Measurements from ENCODE around the gene MRPL53.

MRPL53 gene

DNA sequence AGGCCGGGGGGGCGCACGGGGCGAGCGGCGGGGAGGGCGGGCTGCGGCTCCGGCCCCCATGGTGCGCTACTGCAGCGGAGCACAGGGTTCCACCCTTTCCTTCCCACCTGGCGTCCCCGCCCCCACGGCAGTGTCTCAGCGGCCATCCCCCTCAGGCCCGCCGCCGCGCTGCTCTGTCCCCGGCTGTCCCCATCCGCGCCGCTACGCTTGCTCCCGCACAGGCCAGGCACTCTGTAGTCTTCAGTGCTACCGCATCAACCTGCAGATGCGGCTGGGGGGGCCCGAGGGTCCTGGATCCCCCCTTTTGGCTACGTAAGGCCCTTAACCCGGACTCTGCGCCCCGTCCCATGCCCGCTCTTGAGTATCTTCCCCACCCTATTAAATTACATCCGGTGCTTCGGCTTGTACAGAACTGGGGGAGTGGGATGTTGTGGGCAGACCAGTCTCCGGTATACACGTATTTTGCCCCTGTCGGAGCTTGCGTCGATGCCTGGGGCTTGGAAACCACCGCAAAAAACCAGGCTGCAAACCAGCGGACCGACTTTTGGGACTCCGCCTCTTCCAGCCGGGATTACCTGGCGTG is 14.8 kb downstream of the MRPL53 start (continued):
- TF ChIP-seq, protein P1, sequence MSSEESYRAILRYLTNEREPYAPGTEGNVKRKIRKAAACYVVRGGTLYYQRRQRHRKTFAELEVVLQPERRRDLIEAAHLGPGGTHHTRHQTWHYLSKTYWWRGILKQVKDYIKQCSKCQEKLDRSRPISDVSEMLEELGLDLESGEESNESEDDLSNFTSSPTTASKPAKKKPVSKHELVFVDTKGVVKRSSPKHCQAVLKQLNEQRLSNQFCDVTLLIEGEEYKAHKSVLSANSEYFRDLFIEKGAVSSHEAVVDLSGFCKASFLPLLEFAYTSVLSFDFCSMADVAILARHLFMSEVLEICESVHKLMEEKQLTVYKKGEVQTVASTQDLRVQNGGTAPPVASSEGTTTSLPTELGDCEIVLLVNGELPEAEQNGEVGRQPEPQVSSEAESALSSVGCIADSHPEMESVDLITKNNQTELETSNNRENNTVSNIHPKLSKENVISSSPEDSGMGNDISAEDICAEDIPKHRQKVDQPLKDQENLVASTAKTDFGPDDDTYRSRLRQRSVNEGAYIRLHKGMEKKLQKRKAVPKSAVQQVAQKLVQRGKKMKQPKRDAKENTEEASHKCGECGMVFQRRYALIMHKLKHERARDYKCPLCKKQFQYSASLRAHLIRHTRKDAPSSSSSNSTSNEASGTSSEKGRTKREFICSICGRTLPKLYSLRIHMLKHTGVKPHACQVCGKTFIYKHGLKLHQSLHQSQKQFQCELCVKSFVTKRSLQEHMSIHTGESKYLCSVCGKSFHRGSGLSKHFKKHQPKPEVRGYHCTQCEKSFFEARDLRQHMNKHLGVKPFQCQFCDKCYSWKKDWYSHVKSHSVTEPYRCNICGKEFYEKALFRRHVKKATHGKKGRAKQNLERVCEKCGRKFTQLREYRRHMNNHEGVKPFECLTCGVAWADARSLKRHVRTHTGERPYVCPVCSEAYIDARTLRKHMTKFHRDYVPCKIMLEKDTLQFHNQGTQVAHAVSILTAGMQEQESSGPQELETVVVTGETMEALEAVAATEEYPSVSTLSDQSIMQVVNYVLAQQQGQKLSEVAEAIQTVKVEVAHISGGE (tag by site-specific recombination; conservative IDR thresholded peaks at IDR 0.05; ENCODE audit: low read depth) = peak; percentile 88
- TF ChIP-seq ZNF239 (tag by site-specific recombination; IDR thresholded peaks at IDR 0.05) = no peak
- TF ChIP-seq, protein P2, sequence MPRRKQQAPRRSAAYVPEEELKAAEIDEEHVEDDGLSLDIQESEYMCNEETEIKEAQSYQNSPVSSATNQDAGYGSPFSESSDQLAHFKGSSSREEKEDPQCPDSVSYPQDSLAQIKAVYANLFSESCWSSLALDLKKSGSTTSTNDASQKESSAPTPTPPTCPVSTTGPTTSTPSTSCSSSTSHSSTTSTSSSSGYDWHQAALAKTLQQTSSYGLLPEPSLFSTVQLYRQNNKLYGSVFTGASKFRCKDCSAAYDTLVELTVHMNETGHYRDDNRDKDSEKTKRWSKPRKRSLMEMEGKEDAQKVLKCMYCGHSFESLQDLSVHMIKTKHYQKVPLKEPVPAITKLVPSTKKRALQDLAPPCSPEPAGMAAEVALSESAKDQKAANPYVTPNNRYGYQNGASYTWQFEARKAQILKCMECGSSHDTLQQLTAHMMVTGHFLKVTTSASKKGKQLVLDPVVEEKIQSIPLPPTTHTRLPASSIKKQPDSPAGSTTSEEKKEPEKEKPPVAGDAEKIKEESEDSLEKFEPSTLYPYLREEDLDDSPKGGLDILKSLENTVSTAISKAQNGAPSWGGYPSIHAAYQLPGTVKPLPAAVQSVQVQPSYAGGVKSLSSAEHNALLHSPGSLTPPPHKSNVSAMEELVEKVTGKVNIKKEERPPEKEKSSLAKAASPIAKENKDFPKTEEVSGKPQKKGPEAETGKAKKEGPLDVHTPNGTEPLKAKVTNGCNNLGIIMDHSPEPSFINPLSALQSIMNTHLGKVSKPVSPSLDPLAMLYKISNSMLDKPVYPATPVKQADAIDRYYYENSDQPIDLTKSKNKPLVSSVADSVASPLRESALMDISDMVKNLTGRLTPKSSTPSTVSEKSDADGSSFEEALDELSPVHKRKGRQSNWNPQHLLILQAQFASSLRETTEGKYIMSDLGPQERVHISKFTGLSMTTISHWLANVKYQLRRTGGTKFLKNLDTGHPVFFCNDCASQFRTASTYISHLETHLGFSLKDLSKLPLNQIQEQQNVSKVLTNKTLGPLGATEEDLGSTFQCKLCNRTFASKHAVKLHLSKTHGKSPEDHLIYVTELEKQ (tag by site-specific recombination; IDR thresholded peaks at IDR 0.05; ENCODE audit: borderline replicate concordance) = 0 out of 2 replicates have a peak, but pooled peaks have one; percentile 33
- TF ChIP-seq, protein P3, sequence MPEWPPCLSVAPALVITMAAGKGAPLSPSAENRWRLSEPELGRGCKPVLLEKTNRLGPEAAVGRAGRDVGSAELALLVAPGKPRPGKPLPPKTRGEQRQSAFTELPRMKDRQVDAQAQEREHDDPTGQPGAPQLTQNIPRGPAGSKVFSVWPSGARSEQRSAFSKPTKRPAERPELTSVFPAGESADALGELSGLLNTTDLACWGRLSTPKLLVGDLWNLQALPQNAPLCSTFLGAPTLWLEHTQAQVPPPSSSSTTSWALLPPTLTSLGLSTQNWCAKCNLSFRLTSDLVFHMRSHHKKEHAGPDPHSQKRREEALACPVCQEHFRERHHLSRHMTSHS (tag by site-specific recombination; IDR thresholded peaks at IDR 0.05) = no peak
- TF ChIP-seq ZNF560 (tag by site-specific recombination; IDR thresholded peaks at IDR 0.05; ENCODE audit: borderline replicate concordance) = no peak
- TF ChIP-seq ZBTB20 (tag by site-specific recombination; IDR thresholded peaks at IDR 0.05) = peak; percentile 83
- TF ChIP-seq ZNF501 (tag by site-specific recombination; IDR thresholded peaks at IDR 0.05) = peak; percentile 94
- no peak for TF ChIP-seq ZNF311 (tag by site-specific recombination; IDR thresholded peaks at IDR 0.05; ENCODE audit: borderline replicate concordance)
- no peak for TF ChIP-seq ZNF658 (tag by site-specific recombination; IDR thresholded peaks at IDR 0.05)
- TF ChIP-seq ZNF324 (tag by site-specific recombination; IDR thresholded peaks at IDR 0.05) = no peak
- no peak for TF ChIP-seq MEIS1 (CRISPR knock-in tag; IDR thresholded peaks at IDR 0.05; ENCODE audit: borderline replicate concordance)
- 0 out of 2 replicates have a peak, but pooled peaks have one; percentile 9 for TF ChIP-seq ZNF394 (tag by site-specific recombination; IDR thresholded peaks at IDR 0.05; ENCODE audit: borderline replicate concordance)
- TF ChIP-seq ZBTB48 (tag by site-specific recombination; IDR thresholded peaks at IDR 0.05) = peak; percentile 28; the same call in 1 of the 2 replicates
- 0 out of 2 replicates have a peak, but pooled peaks have one; percentile 65 for TF ChIP-seq ZBTB7A (tag by site-specific recombination; IDR thresholded peaks at IDR 0.05; ENCODE audit: low read depth)
- no peak; the same call in 1 of the 2 replicates for TF ChIP-seq ZNF121 (tag by site-specific recombination; IDR thresholded peaks at IDR 0.05)
- TF ChIP-seq GLIS2 (tag by site-specific recombination; IDR thresholded peaks at IDR 0.05) = peak; percentile 89
- no peak for TF ChIP-seq ZNF792 (tag by site-specific recombination; IDR thresholded peaks at IDR 0.05)
- no peak for TF ChIP-seq ZNF16 (tag by site-specific recombination; IDR thresholded peaks at IDR 0.05; ENCODE audit: low read depth)
- TF ChIP-seq ZNF530 (tag by site-specific recombination; IDR thresholded peaks at IDR 0.05; ENCODE audit: low read depth) = no peak
- TF ChIP-seq, protein P4, sequence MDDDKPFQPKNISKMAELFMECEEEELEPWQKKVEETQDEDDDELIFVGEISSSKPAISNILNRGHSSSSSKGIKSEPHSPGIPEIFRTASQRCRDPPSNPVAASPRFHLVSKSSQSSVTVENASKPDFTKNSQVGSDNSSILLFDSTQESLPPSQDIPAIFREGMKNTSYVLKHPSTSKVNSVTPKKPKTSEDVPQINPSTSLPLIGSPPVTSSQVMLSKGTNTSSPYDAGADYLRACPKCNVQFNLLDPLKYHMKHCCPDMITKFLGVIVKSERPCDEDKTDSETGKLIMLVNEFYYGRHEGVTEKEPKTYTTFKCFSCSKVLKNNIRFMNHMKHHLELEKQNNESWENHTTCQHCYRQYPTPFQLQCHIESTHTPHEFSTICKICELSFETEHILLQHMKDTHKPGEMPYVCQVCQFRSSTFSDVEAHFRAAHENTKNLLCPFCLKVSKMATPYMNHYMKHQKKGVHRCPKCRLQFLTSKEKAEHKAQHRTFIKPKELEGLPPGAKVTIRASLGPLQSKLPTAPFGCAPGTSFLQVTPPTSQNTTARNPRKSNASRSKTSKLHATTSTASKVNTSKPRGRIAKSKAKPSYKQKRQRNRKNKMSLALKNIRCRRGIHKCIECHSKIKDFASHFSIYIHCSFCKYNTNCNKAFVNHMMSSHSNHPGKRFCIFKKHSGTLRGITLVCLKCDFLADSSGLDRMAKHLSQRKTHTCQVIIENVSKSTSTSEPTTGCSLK (tag by site-specific recombination; IDR thresholded peaks at IDR 0.05) = no peak
- TF ChIP-seq ZNF433 (tag by site-specific recombination; IDR thresholded peaks at IDR 0.05; ENCODE audit: low read depth) = no peak
- TF ChIP-seq, protein P5, sequence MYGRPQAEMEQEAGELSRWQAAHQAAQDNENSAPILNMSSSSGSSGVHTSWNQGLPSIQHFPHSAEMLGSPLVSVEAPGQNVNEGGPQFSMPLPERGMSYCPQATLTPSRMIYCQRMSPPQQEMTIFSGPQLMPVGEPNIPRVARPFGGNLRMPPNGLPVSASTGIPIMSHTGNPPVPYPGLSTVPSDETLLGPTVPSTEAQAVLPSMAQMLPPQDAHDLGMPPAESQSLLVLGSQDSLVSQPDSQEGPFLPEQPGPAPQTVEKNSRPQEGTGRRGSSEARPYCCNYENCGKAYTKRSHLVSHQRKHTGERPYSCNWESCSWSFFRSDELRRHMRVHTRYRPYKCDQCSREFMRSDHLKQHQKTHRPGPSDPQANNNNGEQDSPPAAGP (tag by site-specific recombination; IDR thresholded peaks at IDR 0.05) = peak; percentile 75
- no peak for TF ChIP-seq ZNF830 (tag by site-specific recombination; IDR thresholded peaks at IDR 0.05; ENCODE audit: low read depth)
- TF ChIP-seq, protein P6, sequence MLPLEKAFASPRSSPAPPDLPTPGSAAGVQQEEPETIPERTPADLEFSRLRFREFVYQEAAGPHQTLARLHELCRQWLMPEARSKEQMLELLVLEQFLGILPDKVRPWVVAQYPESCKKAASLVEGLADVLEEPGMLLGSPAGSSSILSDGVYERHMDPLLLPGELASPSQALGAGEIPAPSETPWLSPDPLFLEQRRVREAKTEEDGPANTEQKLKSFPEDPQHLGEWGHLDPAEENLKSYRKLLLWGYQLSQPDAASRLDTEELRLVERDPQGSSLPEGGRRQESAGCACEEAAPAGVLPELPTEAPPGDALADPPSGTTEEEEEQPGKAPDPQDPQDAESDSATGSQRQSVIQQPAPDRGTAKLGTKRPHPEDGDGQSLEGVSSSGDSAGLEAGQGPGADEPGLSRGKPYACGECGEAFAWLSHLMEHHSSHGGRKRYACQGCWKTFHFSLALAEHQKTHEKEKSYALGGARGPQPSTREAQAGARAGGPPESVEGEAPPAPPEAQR (tag by site-specific recombination; IDR thresholded peaks at IDR 0.05) = no peak
- no peak for TF ChIP-seq ZNF19 (tag by site-specific recombination; IDR thresholded peaks at IDR 0.05; ENCODE audit: low read depth)

Data from HEK293 (cell line).